ENCODE results near the gene DCC.

GRCh38 chr18:52694804-52695203 lies 354.8 kb downstream of the DCC start:
- TF ChIP-seq CTCF (IDR thresholded peaks at IDR 0.05 in 8 of 11, conservative IDR thresholded peaks at IDR 0.05 in 3 of 11) (peak in 1 of 11 experiments; percentile 22), POLR2A (IDR thresholded peaks at IDR 0.05) (no peak)

Data from spleen (tissue), 7 donors.